ENCODE measurements around the gene ACAD11. TPM values are rescaled to one million over a fixed set of nuclear protein-coding genes. Genes with fewer than 3 reads are reported as not detected.
"Not testable (repeated sequence)": the region's sequence is repeated elsewhere in the genome, so short reads cannot be mapped to it uniquely, and the experiment has no call there.

ACAD11 gene
- total RNA-seq, 2 donors from 2014 or later: 24.2 to 28.4 TPM

DNA sequence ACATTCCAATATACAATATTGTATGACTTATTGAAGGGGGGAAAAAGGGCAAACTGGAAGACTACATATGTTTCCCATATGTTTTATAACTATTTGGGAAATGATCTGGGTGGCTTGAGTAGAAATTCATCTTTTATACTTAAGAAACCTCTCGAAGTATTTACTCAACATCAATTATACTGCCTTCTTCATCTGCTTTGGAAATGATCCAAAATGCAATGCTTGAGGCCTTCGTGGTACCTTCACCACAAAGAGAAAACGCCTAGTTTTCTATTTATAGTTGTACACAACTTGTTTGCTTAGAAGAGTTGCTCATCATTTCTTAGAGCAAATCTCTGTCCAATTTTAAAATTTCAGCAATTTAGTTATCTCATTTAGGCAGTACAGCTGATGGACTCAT, 43.7 kb downstream of the ACAD11 start:
- peaks cover 9% of the 10 kb centered on the region for H3K36me3 Mint-ChIP-seq (ENCODE audit: low read depth)
- H3K4me3 Mint-ChIP-seq: no peak overlapping the region
- no peaks in the 10 kb centered on the region for H3K27me3 Mint-ChIP-seq
- no peak overlapping the region for H3K27ac Mint-ChIP-seq
- no peaks in the 10 kb centered on the region for H3K9me3 ChIP-seq (ENCODE audit: control insufficient read depth, low read length, poor library complexity, severe bottlenecking)
- DNase-seq: no peak
- ATAC-seq: no peak
- H3K4me1 Mint-ChIP-seq: no peaks in the 10 kb centered on the region

DNA sequence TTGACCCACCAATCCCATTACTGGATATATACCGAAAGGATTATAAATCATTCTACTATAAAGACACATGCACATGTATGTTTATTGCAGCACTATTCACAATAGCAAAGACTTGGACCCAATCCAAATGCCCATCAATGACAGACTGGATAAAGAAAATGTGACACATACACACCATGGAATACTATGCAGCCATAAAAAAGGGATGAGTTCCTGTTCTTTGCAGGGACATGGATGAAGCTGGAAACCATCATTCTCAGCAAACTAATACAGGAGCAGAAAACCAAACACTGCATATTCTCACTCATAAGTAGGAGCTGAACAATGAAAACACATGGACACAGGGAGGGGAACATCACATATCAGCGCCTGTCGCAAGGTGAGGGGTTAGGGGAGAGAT, 44.3 kb downstream of the ACAD11 start:
- not testable (repeated sequence) for DNase-seq; H3K4me3 Mint-ChIP-seq; H3K27me3 Mint-ChIP-seq; H3K9me3 ChIP-seq (ENCODE audit: control insufficient read depth, low read length, poor library complexity, severe bottlenecking); ATAC-seq; H3K36me3 Mint-ChIP-seq (ENCODE audit: low read depth); H3K4me1 Mint-ChIP-seq; H3K27ac Mint-ChIP-seq

DNA sequence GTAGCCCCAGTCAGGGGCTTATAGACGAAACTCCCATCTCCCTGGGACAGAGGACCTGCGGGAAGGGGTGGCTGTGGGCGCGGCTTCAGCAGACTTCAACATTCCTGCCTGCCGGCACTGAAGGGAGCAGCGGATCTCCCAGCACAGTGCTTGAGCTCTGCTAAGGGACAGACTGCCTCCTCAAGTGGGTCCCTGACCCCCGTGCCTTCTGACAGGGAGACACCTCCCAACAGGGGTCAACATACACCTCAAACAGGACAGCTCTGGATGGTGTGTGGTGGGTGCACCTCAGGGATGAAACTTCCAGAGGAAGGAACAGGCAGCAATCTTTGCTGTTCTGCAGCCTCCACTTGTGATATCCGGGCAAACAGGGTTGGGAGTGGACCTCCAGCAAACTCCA, 53.0 kb downstream of the ACAD11 start:
- not testable (repeated sequence) for ATAC-seq; DNase-seq; H3K4me1 Mint-ChIP-seq; H3K27me3 Mint-ChIP-seq; H3K9me3 ChIP-seq (ENCODE audit: control insufficient read depth, low read length, poor library complexity, severe bottlenecking); H3K4me3 Mint-ChIP-seq; H3K27ac Mint-ChIP-seq
- H3K36me3 Mint-ChIP-seq (ENCODE audit: low read depth): peaks cover 10% of the 10 kb centered on the region

DNA sequence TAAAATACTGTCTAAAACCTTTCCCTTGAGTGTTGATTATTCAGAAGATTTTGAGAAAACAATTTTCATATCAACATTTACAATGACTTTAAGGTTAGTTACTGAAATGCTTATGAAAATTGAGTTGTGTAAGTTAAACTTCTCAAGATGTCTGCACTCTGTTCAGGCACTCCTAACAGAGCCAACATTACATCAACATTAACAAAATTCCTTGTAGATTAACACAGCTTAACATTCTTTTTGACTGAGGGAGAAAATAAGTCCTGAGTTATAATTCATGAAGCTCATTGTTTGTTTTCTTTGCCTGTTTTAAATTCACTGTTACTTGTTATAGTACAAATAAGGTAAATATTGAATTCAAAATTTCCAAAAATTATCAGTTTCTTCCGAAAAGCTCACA, 53.5 kb downstream of the ACAD11 start:
- H3K4me3 Mint-ChIP-seq: no peak overlapping the region
- H3K9me3 ChIP-seq (ENCODE audit: control insufficient read depth, low read length, poor library complexity, severe bottlenecking): no peaks in the 10 kb centered on the region
- no peak overlapping the region for H3K27ac Mint-ChIP-seq
- no peak for ATAC-seq
- no peaks in the 10 kb centered on the region for H3K27me3 Mint-ChIP-seq
- DNase-seq: no peak
- H3K4me1 Mint-ChIP-seq: no peaks in the 10 kb centered on the region
- H3K36me3 Mint-ChIP-seq (ENCODE audit: low read depth): peaks cover 10% of the 10 kb centered on the region

DNA sequence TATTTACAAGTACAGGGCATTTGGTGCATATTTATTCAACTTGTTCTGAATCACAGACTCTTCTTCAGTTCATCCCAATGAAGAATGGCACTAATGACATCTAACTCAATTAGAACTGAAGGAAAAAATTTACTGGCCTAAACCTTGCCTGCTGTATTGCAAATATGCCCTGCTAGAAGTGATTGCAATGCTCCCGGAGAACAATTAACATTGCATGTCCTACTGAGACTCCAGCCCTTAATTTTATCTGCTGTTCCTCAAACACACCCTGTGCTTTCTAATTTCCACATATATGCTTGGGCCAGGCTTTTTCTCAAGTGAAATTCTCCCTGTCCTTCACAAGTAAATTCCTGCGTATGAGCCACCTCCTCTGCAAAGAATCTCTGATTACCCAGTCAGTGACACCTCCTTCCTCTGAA, 54.2 kb downstream of the ACAD11 start:
- DNase-seq (no peak), ATAC-seq (no peak)
- H3K4me3 Mint-ChIP-seq: no peak overlapping the region
- no peaks in the 10 kb centered on the region for H3K9me3 ChIP-seq (ENCODE audit: control insufficient read depth, low read length, poor library complexity, severe bottlenecking)
- H3K36me3 Mint-ChIP-seq (ENCODE audit: low read depth): peaks cover 10% of the 10 kb centered on the region
- H3K27ac Mint-ChIP-seq: no peak overlapping the region
- no peaks in the 10 kb centered on the region for H3K4me1 Mint-ChIP-seq
- no peaks in the 10 kb centered on the region for H3K27me3 Mint-ChIP-seq

DNA sequence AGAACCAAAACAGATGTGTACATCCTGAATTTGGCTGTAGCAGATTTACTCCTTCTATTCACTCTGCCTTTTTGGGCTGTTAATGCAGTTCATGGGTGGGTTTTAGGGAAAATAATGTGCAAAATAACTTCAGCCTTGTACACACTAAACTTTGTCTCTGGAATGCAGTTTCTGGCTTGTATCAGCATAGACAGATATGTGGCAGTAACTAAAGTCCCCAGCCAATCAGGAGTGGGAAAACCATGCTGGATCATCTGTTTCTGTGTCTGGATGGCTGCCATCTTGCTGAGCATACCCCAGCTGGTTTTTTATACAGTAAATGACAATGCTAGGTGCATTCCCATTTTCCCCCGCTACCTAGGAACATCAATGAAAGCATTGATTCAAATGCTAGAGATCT, 59.0 kb downstream of the ACAD11 start:
- not testable (repeated sequence) for ATAC-seq; H3K27me3 Mint-ChIP-seq; DNase-seq; H3K27ac Mint-ChIP-seq; H3K9me3 ChIP-seq (ENCODE audit: control insufficient read depth, low read length, poor library complexity, severe bottlenecking); H3K4me1 Mint-ChIP-seq; H3K4me3 Mint-ChIP-seq
- peaks cover 16% of the 10 kb centered on the region for H3K36me3 Mint-ChIP-seq (ENCODE audit: low read depth)

DNA sequence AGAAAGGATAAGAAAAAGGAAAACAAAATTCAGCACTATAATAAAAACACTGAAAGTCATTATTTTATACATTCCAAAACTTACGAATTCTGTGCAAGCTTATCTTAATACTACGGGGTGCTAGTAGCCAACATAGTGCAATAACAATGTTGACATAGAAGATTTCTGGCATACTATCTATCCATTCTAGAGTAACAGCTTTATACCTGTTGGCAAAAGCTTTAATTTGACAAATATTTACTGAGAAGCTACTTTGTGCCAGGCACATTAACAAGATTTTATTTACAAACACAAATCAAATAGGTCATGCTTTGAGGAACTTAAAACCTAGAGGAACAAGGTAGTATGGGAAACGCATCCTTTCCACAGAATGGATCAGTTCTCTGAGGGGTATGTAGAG, 61.4 kb downstream of the ACAD11 start:
- no peak for ATAC-seq
- H3K36me3 Mint-ChIP-seq (ENCODE audit: low read depth): peaks cover 26% of the 10 kb centered on the region

DNA sequence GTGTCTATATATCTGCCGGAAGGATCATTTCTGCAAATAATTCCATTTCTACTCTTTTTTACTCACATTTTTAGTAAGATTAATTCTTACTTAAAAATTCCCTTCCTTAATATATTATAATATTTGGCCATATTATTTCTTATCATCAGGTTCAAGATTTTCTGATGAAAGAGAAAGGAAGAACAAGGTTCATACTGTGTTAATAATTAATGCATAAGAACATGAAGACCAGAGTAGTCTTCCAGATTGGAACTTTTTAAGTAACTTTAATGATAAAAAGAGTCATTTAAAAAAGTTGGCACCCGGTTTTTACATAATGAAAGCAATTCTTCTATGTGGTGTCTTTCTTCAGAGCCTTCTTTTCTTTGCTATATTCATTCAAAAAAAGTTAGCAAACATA, 61.9 kb downstream of the ACAD11 start:
- no peaks in the 10 kb centered on the region for H3K9me3 ChIP-seq (ENCODE audit: control insufficient read depth, low read length, poor library complexity, severe bottlenecking)
- peaks cover 2% of the 10 kb centered on the region for H3K4me1 Mint-ChIP-seq
- DNase-seq: no peak
- no peak for ATAC-seq
- H3K27ac Mint-ChIP-seq: no peak overlapping the region
- no peak overlapping the region for H3K4me3 Mint-ChIP-seq
- H3K36me3 Mint-ChIP-seq (ENCODE audit: low read depth): peaks cover 26% of the 10 kb centered on the region
- no peaks in the 10 kb centered on the region for H3K27me3 Mint-ChIP-seq

More for the DNA sequence above, 61.4 kb downstream of the ACAD11 start:
- Mint-ChIP-seq H3K27me3 (no peaks in the 10 kb centered on the region), H3K4me1 (peaks cover 2% of the 10 kb centered on the region), H3K27ac (no peak overlapping the region), H3K4me3 (no peak overlapping the region)
- H3K9me3 ChIP-seq (ENCODE audit: control insufficient read depth, low read length, poor library complexity, severe bottlenecking): no peaks in the 10 kb centered on the region
- DNase-seq: no peak

DNA sequence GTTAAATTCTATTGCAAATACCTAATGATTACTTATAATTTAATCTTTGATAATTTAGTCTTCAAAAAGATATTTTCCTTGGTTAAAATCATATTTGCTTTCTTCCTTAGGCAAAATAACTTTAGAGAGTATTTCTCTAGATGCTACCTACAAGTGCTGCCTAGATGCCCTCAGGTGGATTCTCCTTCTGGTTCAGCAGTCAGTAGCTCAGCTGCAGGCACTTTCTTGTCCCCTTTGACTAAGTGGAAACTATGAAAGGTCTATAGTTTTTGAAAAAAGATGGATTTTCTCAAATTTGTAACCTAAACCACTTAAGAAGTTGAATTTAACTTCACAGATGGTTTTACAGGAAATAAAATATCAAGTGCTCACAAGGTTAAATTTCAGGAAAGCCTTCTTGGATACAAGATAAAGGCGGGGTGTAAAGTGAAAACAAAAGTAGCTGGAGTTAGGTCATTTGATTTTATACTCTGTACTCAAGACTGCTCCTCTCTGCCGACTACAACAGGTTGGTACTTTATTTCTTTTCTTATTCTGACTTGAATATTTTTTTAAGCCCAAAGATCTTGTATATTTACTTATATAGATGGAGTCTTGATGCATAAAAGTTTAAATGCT, 62.7 kb downstream of the ACAD11 start, which contains the start of gene ACKR4:
TSS of gene ACKR4 (plus strand) at position 455 of the 618 bp plus-strand sequence. CDS start 3,128 bp downstream, outside the sequence.
- H3K9me3 ChIP-seq (ENCODE audit: control insufficient read depth, low read length, poor library complexity, severe bottlenecking): no peaks in the 10 kb centered on the region
- ATAC-seq (no peak), DNase-seq (no peak)
- Mint-ChIP-seq H3K4me1 (peaks cover 2% of the 10 kb centered on the region), H3K27ac (no peak within 1 kb of the TSS), H3K4me3 (no peak within 1 kb of the TSS), H3K36me3 (ENCODE audit: low read depth) (peaks cover 26% of the 10 kb centered on the region), H3K27me3 (no peaks in the 10 kb centered on the region)

DNA sequence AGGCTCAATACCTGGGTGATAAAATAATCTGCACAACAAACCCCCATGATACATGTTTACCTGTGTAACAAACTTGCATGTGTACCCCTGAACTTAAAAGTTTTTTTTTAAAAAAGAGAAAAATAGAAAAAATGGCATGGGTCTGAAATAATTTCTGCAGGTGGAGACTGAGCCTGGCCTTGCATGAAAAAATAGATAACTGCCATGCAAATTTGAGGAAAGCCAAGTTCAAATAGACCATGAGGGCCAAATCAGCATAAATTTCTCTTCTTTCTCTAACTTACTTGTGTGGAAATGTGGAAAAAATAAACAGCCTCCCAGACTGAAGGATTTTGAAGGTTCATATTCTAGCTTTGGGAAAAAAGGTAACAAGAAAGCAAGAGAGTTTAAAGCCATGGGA, 63.3 kb downstream of the ACAD11 start:
- Mint-ChIP-seq H3K27ac (no peak overlapping the region), H3K27me3 (no peaks in the 10 kb centered on the region), H3K36me3 (ENCODE audit: low read depth) (peaks cover 26% of the 10 kb centered on the region), H3K4me3 (no peak overlapping the region), H3K4me1 (peaks cover 2% of the 10 kb centered on the region)
- ATAC-seq: no peak
- no peak for DNase-seq
- H3K9me3 ChIP-seq (ENCODE audit: control insufficient read depth, low read length, poor library complexity, severe bottlenecking): no peaks in the 10 kb centered on the region

DNA sequence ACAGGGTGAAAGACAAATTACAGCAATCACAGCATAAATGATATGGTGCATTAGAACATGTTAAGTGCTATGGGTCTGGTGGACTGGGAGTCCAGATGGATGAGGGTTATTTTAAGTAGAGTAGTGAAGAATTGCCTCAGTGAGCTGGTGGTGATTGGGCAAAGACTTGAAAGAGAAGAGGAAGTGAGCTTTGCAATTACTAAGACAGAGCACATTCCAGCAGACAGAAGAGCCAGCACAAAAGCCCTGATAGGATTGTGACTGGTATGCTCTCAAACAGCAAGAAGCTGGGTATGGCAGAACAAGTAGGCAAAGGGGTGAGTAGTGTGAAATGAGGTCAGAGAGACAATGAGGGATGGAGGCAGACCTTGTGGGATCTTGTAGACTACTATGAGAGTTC, 64.6 kb downstream of the ACAD11 start:
- H3K27me3 Mint-ChIP-seq: no peaks in the 10 kb centered on the region
- no peak overlapping the region for H3K27ac Mint-ChIP-seq
- no peaks in the 10 kb centered on the region for H3K9me3 ChIP-seq (ENCODE audit: control insufficient read depth, low read length, poor library complexity, severe bottlenecking)
- H3K4me3 Mint-ChIP-seq: no peak overlapping the region
- DNase-seq (no peak), ATAC-seq (no peak)
- peaks cover 2% of the 10 kb centered on the region for H3K4me1 Mint-ChIP-seq
- peaks cover 26% of the 10 kb centered on the region for H3K36me3 Mint-ChIP-seq (ENCODE audit: low read depth)

DNA sequence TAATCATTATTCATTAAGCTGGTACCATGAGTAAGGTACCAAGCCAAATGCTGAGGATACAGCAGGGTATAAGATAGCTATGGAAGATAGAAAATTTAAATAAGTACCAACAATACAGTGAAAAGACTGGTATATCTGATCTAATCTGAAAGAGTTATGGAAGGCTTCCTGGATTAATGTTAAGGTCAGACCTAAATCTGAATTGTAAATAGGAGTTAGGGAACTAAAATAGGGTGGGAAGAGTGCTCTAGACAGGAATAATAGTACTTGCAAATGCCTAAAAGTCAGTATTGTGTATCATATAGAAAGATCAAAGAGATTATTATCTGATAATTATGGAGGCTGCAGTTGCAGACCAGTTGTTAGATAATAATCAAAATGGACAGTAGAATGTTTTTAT, 65.1 kb downstream of the ACAD11 start:
- no peak for DNase-seq
- Mint-ChIP-seq H3K36me3 (ENCODE audit: low read depth) (peaks cover 25% of the 10 kb centered on the region), H3K27ac (no peak overlapping the region), H3K4me1 (peaks cover 2% of the 10 kb centered on the region), H3K27me3 (no peaks in the 10 kb centered on the region), H3K4me3 (no peak overlapping the region)
- no peak for ATAC-seq
- no peaks in the 10 kb centered on the region for H3K9me3 ChIP-seq (ENCODE audit: control insufficient read depth, low read length, poor library complexity, severe bottlenecking)

DNA sequence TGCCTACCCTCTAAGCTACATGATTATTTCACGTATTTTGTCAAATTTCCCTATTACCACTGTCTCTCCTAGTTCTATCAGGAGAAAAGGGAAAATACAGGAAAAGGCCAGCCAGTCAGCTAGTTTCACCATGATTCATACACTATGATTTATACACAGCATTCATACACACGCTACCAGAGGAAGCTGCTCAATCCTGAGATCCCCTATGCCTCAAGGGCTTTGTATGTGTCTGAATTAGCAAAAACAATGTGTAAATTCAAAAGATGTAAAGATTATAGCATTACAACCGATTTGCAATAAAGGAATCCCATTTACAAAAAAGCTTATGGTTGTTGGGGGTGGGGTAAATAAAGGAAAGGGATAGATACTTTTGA, 65.7 kb downstream of the ACAD11 start:
- no peak overlapping the region for H3K4me3 Mint-ChIP-seq
- no peak for DNase-seq
- no peak for ATAC-seq
- H3K27ac Mint-ChIP-seq: no peak overlapping the region
- H3K4me1 Mint-ChIP-seq: peaks cover 2% of the 10 kb centered on the region
- H3K27me3 Mint-ChIP-seq: no peaks in the 10 kb centered on the region
- H3K36me3 Mint-ChIP-seq (ENCODE audit: low read depth): peaks cover 23% of the 10 kb centered on the region
- H3K9me3 ChIP-seq (ENCODE audit: control insufficient read depth, low read length, poor library complexity, severe bottlenecking): no peaks in the 10 kb centered on the region

DNA sequence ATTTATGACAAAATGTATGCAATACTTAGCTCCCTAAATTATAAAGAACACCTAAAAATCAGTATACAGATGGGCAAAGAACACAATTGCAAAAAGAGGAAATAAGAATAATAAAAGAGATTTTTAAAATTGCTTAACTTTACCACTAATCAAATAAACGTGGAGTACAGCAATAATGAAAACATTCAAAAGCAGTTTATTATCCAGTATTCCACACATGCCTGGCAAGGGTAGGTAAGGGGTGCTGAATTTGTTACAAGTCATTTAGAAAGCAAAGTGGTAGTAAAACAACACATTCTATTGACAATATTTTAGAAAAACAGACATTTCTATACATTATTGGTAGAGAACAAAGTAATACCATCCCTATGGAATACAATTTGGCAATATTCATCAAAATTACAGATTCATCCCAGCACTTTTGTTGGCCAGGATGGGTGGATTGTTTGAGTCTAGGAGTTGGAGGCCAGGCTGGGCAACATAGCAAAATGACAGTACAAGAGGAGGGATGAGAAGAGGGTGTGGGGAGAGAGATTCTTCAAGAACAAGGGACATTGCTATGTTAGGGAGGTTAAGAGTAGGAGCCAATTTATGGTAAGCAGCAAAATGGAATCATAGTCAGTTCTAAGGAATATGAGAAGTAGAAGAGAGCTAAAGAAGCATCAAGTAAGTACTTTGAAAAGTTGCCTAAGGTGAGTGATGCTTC, 66.2 kb downstream of the ACAD11 start:
- H3K4me3 Mint-ChIP-seq: no peak overlapping the region
- no peaks in the 10 kb centered on the region for H3K27me3 Mint-ChIP-seq
- H3K27ac Mint-ChIP-seq: no peak overlapping the region
- H3K9me3 ChIP-seq (ENCODE audit: control insufficient read depth, low read length, poor library complexity, severe bottlenecking): no peaks in the 10 kb centered on the region
- ATAC-seq (no peak), DNase-seq (no peak)
- H3K4me1 Mint-ChIP-seq: peaks cover 2% of the 10 kb centered on the region
- H3K36me3 Mint-ChIP-seq (ENCODE audit: low read depth): peaks cover 19% of the 10 kb centered on the region

Measured in T-helper 17 cell (primary cell).